IMR-90 (cell line): ENCODE measurements around the gene FABP6. TPM values are rescaled to one million over a fixed set of nuclear protein-coding genes. Genes with fewer than 3 reads are reported as not detected.

Experiments used
- ATAC-seq: fragments of 200-7000 bp; cut with Tn5 transposase; 2 replicates; pipeline ENCODE4 v1.9.1; 2020; ENCODE audit warnings: low read depth, mild to moderate bottlenecking, moderate library complexity
- BruUV-seq: library from RNA; stranded (reverse); fragments of 400-500 nt; replicated peaks from 2 replicates; lab custom pipeline; 2021; lab: Mats Ljungman, UMichigan
- CTCF ChIA-PET: fragments of 300-600 bp; formaldehyde crosslinking; extraction: SDS; loops from one replicate; lab custom pipeline; 2021; ENCODE audit warnings: antibody characterized with exemption; lab: Yijun Ruan, JAX
- POLR2A ChIA-PET: fragments of 300-600 bp; sonication (Branson Sonifier 250); formaldehyde crosslinking; loops from one replicate; lab custom pipeline; 2022; ENCODE audit warnings: antibody characterized with exemption; ENCODE audit not compliant: unreplicated experiment; lab: Charles Lee
- DNase-seq: peaks from one replicate; pipeline ENCODE4 v3.0.0; 2013
- H2AFZ ChIP-seq: replicated peaks from 2 replicates; pipeline ENCODE3; 2013; ENCODE audit warnings: low read length, mild to moderate bottlenecking; ENCODE audit not compliant: poor library complexity
- H2AK5ac ChIP-seq: 2 replicates; pipeline ENCODE4 v1.6.1; 2013; ENCODE audit warnings: low read depth, low read length, inconsistent platforms
- H2AK9ac ChIP-seq: replicated peaks from 2 replicates; pipeline ENCODE3; 2013; ENCODE audit warnings: mild to moderate bottlenecking, low read depth, low read length, moderate library complexity; ENCODE audit not compliant: poor library complexity
- H2BK120ac ChIP-seq: 2 replicates; pipeline ENCODE4 v1.6.1; 2013; ENCODE audit warnings: low read depth, low read length, inconsistent platforms
- H2BK15ac ChIP-seq: 3 replicates; pipeline ENCODE4 v1.6.1; 2013; ENCODE audit warnings: low read depth, low read length, inconsistent platforms
- H2BK20ac ChIP-seq: 2 replicates; pipeline ENCODE4 v1.6.1; 2013; ENCODE audit warnings: low read depth, mild to moderate bottlenecking, inconsistent platforms, low read length, moderate library complexity
- H2BK5ac ChIP-seq: 2 replicates; pipeline ENCODE4 v1.6.1; 2013; ENCODE audit warnings: mild to moderate bottlenecking, low read depth, low read length, inconsistent platforms; ENCODE audit not compliant: poor library complexity, severe bottlenecking
- H3K14ac ChIP-seq: replicated peaks from 2 replicates; pipeline ENCODE4 v1.6.1; 2013; ENCODE audit warnings: low read depth, low read length, inconsistent platforms
- H3K18ac ChIP-seq: 2 replicates; pipeline ENCODE4 v1.6.1; 2013; ENCODE audit warnings: low read depth, low read length, control low read depth
- H3K23ac ChIP-seq: 2 replicates; pipeline ENCODE4 v1.6.1; 2013; ENCODE audit warnings: low read depth, low read length, inconsistent platforms
- H3K27ac ChIP-seq: 2 replicates; pipeline ENCODE4 v1.5.1; 2013; ENCODE audit warnings: mild to moderate bottlenecking, control low read depth, low read length; ENCODE audit not compliant: insufficient read depth
- H3K27me3 ChIP-seq: 2 replicates; pipeline ENCODE4 v1.6.1; 2013; ENCODE audit warnings: low read length; ENCODE audit not compliant: control insufficient read depth, insufficient read depth
- H3K36me3 ChIP-seq: 2 replicates; pipeline ENCODE4 v1.6.1; 2013; ENCODE audit warnings: low read length, mixed read lengths; ENCODE audit not compliant: control insufficient read depth, insufficient read depth
- H3K4ac ChIP-seq: 2 replicates; pipeline ENCODE4 v1.6.1; 2013; ENCODE audit warnings: low read depth, low read length, inconsistent platforms
- H3K4me1 ChIP-seq: 2 replicates; pipeline ENCODE4 v1.6.1; 2013; ENCODE audit warnings: low read length, mixed read lengths; ENCODE audit not compliant: control insufficient read depth, insufficient read depth
- H3K4me2 ChIP-seq: 2 replicates; pipeline ENCODE4 v1.6.1; 2013; ENCODE audit warnings: low read depth, mild to moderate bottlenecking, control low read depth, low read length, moderate library complexity
- H3K4me3 ChIP-seq: 2 replicates; pipeline ENCODE4 v1.5.1; 2013; ENCODE audit warnings: low read depth, mild to moderate bottlenecking, control low read depth, low read length, moderate library complexity; ENCODE audit not compliant: insufficient read depth
- H3K56ac ChIP-seq: 2 replicates; pipeline ENCODE4 v1.6.1; 2013; ENCODE audit warnings: low read length, inconsistent platforms; ENCODE audit not compliant: insufficient read depth; ENCODE audit errors: extremely low read depth
- H3K79me1 ChIP-seq, 2 experiments: 2 replicates each; pipeline ENCODE4 v1.6.1; 2013; ENCODE audit warnings: low read length in 2 of 2, inconsistent platforms in 1 of 2, low read depth in 1 of 2
- H3K9ac ChIP-seq: 2 replicates; pipeline ENCODE4 v1.6.1; 2013; ENCODE audit warnings: low read depth, low read length, control low read depth
- H3K9me1 ChIP-seq: 2 replicates; pipeline ENCODE4 v1.6.1; 2013; ENCODE audit warnings: low read length, inconsistent platforms; ENCODE audit not compliant: insufficient read depth
- H3K9me3 ChIP-seq: 2 replicates; pipeline ENCODE4 v1.6.1; 2013; ENCODE audit warnings: low read length; ENCODE audit not compliant: control insufficient read depth, insufficient read depth
- H4K20me1 ChIP-seq: 2 replicates; pipeline ENCODE4 v1.6.1; 2013; ENCODE audit warnings: low read length, inconsistent platforms; ENCODE audit not compliant: insufficient read depth
- H4K5ac ChIP-seq: 2 replicates; pipeline ENCODE4 v1.6.1; 2013; ENCODE audit warnings: mild to moderate bottlenecking, low read depth, low read length, control low read depth
- H4K8ac ChIP-seq, 2 experiments: 2 replicates each; pipeline ENCODE4 v1.6.1; 2013; ENCODE audit warnings: low read depth in 2 of 2, low read length in 2 of 2, control low read depth in 1 of 2, inconsistent platforms in 1 of 2
- H4K91ac ChIP-seq: 2 replicates; pipeline ENCODE4 v1.6.1; 2013; ENCODE audit warnings: low read depth, low read length, inconsistent platforms; ENCODE audit not compliant: insufficient read depth
- BHLHE40 ChIP-seq: fragments of 150-350 bp; IDR thresholded peaks from 2 replicates; pipeline ENCODE4 v1.6.1; 2016; ENCODE audit warnings: mild to moderate bottlenecking, low read depth, low read length
- FOS ChIP-seq: fragments of 150-350 bp; IDR thresholded peaks from 2 replicates; pipeline ENCODE4 v1.6.1; 2016; ENCODE audit warnings: low read depth, low read length
- MXI1 ChIP-seq: IDR thresholded peaks from 2 replicates; pipeline ENCODE4 v1.6.1; 2012; ENCODE audit warnings: low read depth, mild to moderate bottlenecking, low read length, moderate library complexity, borderline replicate concordance
- NFE2L2 ChIP-seq: fragments of 150-350 bp; IDR thresholded peaks from 2 replicates; pipeline ENCODE4 v1.6.1; 2016; ENCODE audit warnings: low read depth, mild to moderate bottlenecking, low read length
- POLR2A ChIP-seq: IDR thresholded peaks from 2 replicates; pipeline ENCODE4 v1.6.1; 2012; ENCODE audit warnings: mild to moderate bottlenecking, low read depth, low read length
- RCOR1 ChIP-seq: IDR thresholded peaks from 2 replicates; pipeline ENCODE4 v1.6.1; 2012; ENCODE audit warnings: mild to moderate bottlenecking, low read length, improper control_type of control experiment; ENCODE audit not compliant: insufficient replicate concordance
- USF2 ChIP-seq: fragments of 150-350 bp; IDR thresholded peaks from 2 replicates; pipeline ENCODE4 v1.6.1; 2017; ENCODE audit warnings: mild to moderate bottlenecking, antibody characterized with exemption, low read length, low read depth
- WGBS, 2 experiments: methylation state at CpG; one replicate each; pipeline versions ENCODE4 v1.1.5 to v1.1.7; 2013; ENCODE audit warnings: missing lambda C conversion rate in 2 of 2; ENCODE audit not compliant: insufficient read length in 1 of 2; ENCODE audit errors: extremely low coverage in 2 of 2; 5-methylcytosine and 5-hydroxymethylcytosine counted together
- dilution Hi-C: fragments of 300-500 bp; cut with HindIII; formaldehyde crosslinking; loops from one replicate; pipeline ENCODE4 v1.14.3; 2018; ENCODE audit warnings: low sequenced_read_pairs; ENCODE audit not compliant: unreplicated experiment
- in situ Hi-C: fragments of 300-500 bp; cut with MboI; formaldehyde crosslinking; loops from 3 replicates; pipeline ENCODE4 v1.14.3; 2019; ENCODE audit warnings: low sequenced_read_pairs, inconsistent platforms, mixed read lengths
- intact Hi-C: fragments of 100-400 bp; cut with micrococcal nuclease; formaldehyde crosslinking; loops from 2 replicates; pipeline ENCODE4 v1.10.0; 2022
- polyA plus RNA-seq, 3 experiments: library from polyadenylated mRNA; depleted of rRNA; stranded (reverse); fragments of >200 nt; gene quantifications; 2 replicates each; pipeline ENCODE4 v1.2.3, GENCODE V29; 2012; ENCODE audit warnings: low replicate concordance in 1 of 3
- total RNA-seq: library from RNA; depleted of rRNA; stranded (reverse); fragments of >200 nt; gene quantifications from 2 replicates; pipeline ENCODE4 v1.2.3, GENCODE V29; 2012

FABP6 gene
- total and polyA plus RNA-seq, 2 of the 4 experiments (the other 2 are of a cell fraction), result not detected

GRCh38 chr5:160198841-160199409 lies 30.4 kb upstream of the FABP6 start:
- Histone ChIP-seq H4K91ac (peak overlapping the region; percentile 80), H3K4me2 (no peak overlapping the region), H3K14ac (0 out of 2 replicates have a peak overlapping the region, but pooled peaks have one; percentile 25), H3K4me1 (peaks cover 12% of the 10 kb centered on the region), H3K9me1 (peaks cover 9% of the 10 kb centered on the region), H2AFZ (peak overlapping the region; percentile 99), H3K27me3 (no peaks in the 10 kb centered on the region), H2BK20ac (peak overlapping the region; percentile 83; the same call in 1 of the 2 replicates), H3K56ac (no peak overlapping the region), H3K36me3 (no peaks in the 10 kb centered on the region), H4K8ac (peak overlapping the region; percentile 80 to 98), H3K27ac (no peak overlapping the region), H3K4me3 (no peak overlapping the region), H3K4ac (peak overlapping the region; percentile 87), H3K9ac (no peak overlapping the region), H3K18ac (no peak overlapping the region), H2AK5ac (peak overlapping the region; percentile 79), H2BK120ac (peak overlapping the region; percentile 93; the same call in 1 of the 2 replicates), H2AK9ac (peak overlapping the region; percentile 31), H3K9me3 (no peaks in the 10 kb centered on the region), H3K79me1 (no peaks in the 10 kb centered on the region; a peak in 1 of 4 replicates), H2BK5ac (no peak overlapping the region), H3K23ac (peak overlapping the region; percentile 67; the same call in 1 of the 2 replicates), H4K20me1 (no peaks in the 10 kb centered on the region), H4K5ac (0 out of 2 replicates have a peak overlapping the region, but pooled peaks have one; percentile 5), H2BK15ac (peak overlapping the region; percentile 1; the same call in 1 of the 3 replicates)
- 25% methylated on average over 2 of the region's 8 CpGs; no CpG with 5 or more reads in 1 of the 2 experiments for WGBS, 2 experiments
- DNase-seq (no peak), ATAC-seq (no peak)
- TF ChIP-seq USF2 (no peak), MXI1 (no peak), BHLHE40 (no peak), FOS (no peak), RCOR1 (no peak), NFE2L2 (no peak), POLR2A (no peak)
- POLR2A ChIA-PET, result no interaction called here
- in situ Hi-C loops, result no loop called here
- dilution Hi-C loops, result no loop called here
- CTCF ChIA-PET, result interaction anchor here (0.8 to 1.7 kb wide), 6 partner anchors 15 to 193 kb away, joined by 3 to 9 read pairs (median 4); no protein-coding TSS in a partner anchor
- no TSS peak for BruUV-seq
- intact Hi-C loops, result loop anchor here (1.0 to 2.0 kb wide), 3 partner anchors 146 to 192 kb away; no protein-coding TSS in a partner anchor
